H9 (cell line): ENCODE results near the gene HEMGN. TPM values are rescaled to one million over a fixed set of nuclear protein-coding genes. Genes with fewer than 3 reads are reported as not detected.

Experiments used
- DNase-seq: peaks from one replicate; pipeline ENCODE4 v3.0.0-alpha.2; 2017
- H2AFZ ChIP-seq: one replicate; pipeline ENCODE4 v1.6.1; 2013; ENCODE audit warnings: mild to moderate bottlenecking, low read length, control low read depth, moderate library complexity
- H2AK5ac ChIP-seq: 2 replicates; pipeline ENCODE4 v1.6.1; 2013; ENCODE audit warnings: low read length, control low read depth, mixed read lengths; ENCODE audit not compliant: insufficient read length
- H2BK120ac ChIP-seq: one replicate; pipeline ENCODE4 v1.6.1; 2013; ENCODE audit warnings: low read depth, mild to moderate bottlenecking, low read length, control low read depth, inconsistent platforms; ENCODE audit not compliant: poor library complexity, severe bottlenecking
- H2BK12ac ChIP-seq: 2 replicates; pipeline ENCODE4 v1.6.1; 2013; ENCODE audit warnings: low read length, control low read depth, mixed read lengths, low read depth; ENCODE audit not compliant: insufficient read length
- H2BK15ac ChIP-seq: 2 replicates; pipeline ENCODE4 v1.6.1; 2013; ENCODE audit warnings: low read depth, low read length, control low read depth
- H2BK20ac ChIP-seq: one replicate; pipeline ENCODE4 v1.6.1; 2013; ENCODE audit warnings: low read depth, mild to moderate bottlenecking, low read length, control low read depth, inconsistent platforms; ENCODE audit not compliant: poor library complexity, severe bottlenecking
- H2BK5ac ChIP-seq: 2 replicates; pipeline ENCODE4 v1.6.1; 2013; ENCODE audit warnings: low read length, control low read depth, mixed read lengths; ENCODE audit not compliant: insufficient read length
- H3K14ac ChIP-seq: 2 replicates; pipeline ENCODE4 v1.6.1; 2013; ENCODE audit warnings: low read length, control low read depth; ENCODE audit not compliant: insufficient read depth
- H3K18ac ChIP-seq: 2 replicates; pipeline ENCODE4 v1.6.1; 2013; ENCODE audit warnings: low read depth, mild to moderate bottlenecking, mixed read lengths, low read length, control low read depth; ENCODE audit not compliant: insufficient read length
- H3K23ac ChIP-seq: 2 replicates; pipeline ENCODE4 v1.6.1; 2013; ENCODE audit warnings: low read length, control low read depth, mixed read lengths, low read depth; ENCODE audit not compliant: insufficient read length
- H3K23me2 ChIP-seq: 2 replicates; pipeline ENCODE4 v1.6.1; 2013; ENCODE audit warnings: low read depth, mild to moderate bottlenecking, mixed read lengths, low read length, control low read depth; ENCODE audit not compliant: insufficient read length, poor library complexity, severe bottlenecking
- H3K27ac ChIP-seq: 2 replicates; pipeline ENCODE4 v1.5.1; 2013; ENCODE audit warnings: low read length, control low read depth, mixed read lengths, low read depth; ENCODE audit not compliant: insufficient read length
- H3K27me3 ChIP-seq: 2 replicates; pipeline ENCODE4 v1.6.1; 2013; ENCODE audit warnings: low read length, control low read depth, inconsistent platforms; ENCODE audit not compliant: insufficient read depth
- H3K4ac ChIP-seq: 2 replicates; pipeline ENCODE4 v1.6.1; 2013; ENCODE audit warnings: low read depth, mild to moderate bottlenecking, control low read depth, inconsistent platforms, low read length, moderate library complexity
- H3K4me1 ChIP-seq: 2 replicates; pipeline ENCODE4 v1.6.1; 2013; ENCODE audit warnings: low read length, control low read depth, inconsistent platforms; ENCODE audit not compliant: insufficient read depth
- H3K4me2 ChIP-seq: 2 replicates; pipeline ENCODE4 v1.6.1; 2013; ENCODE audit warnings: low read length, control low read depth, mixed read lengths; ENCODE audit not compliant: insufficient read length, insufficient read depth
- H3K56ac ChIP-seq: 2 replicates; pipeline ENCODE4 v1.6.1; 2013; ENCODE audit warnings: low read depth, mild to moderate bottlenecking, mixed read lengths, low read length, control low read depth; ENCODE audit not compliant: insufficient read length
- H3K79me1 ChIP-seq: 2 replicates; pipeline ENCODE4 v1.6.1; 2013; ENCODE audit warnings: low read depth, mild to moderate bottlenecking, moderate library complexity, low read length, control low read depth, inconsistent platforms; ENCODE audit not compliant: insufficient read depth, poor library complexity, severe bottlenecking
- H3K79me2 ChIP-seq: 2 replicates; pipeline ENCODE4 v1.6.1; 2013; ENCODE audit warnings: low read length, control low read depth, inconsistent platforms; ENCODE audit not compliant: insufficient read depth
- H3K9ac ChIP-seq: 2 replicates; pipeline ENCODE4 v1.6.1; 2013; ENCODE audit warnings: low read length, control low read depth, mixed read lengths; ENCODE audit not compliant: insufficient read length; ENCODE audit errors: extremely low read depth
- H3K9me3 ChIP-seq: one replicate; pipeline ENCODE4 v1.6.1; 2013; ENCODE audit warnings: low read depth, low read length, inconsistent platforms; ENCODE audit not compliant: control insufficient read depth
- H3T11ph ChIP-seq: one replicate; pipeline ENCODE4 v1.6.1; 2013; ENCODE audit warnings: mild to moderate bottlenecking, low read length, control low read depth, inconsistent platforms
- H4K20me1 ChIP-seq: one replicate; pipeline ENCODE4 v1.6.1; 2013; ENCODE audit not compliant: control insufficient read depth, insufficient read length, insufficient read depth
- H4K5ac ChIP-seq: 2 replicates; pipeline ENCODE4 v1.6.1; 2013; ENCODE audit warnings: low read depth, mild to moderate bottlenecking, mixed read lengths, low read length, control low read depth; ENCODE audit not compliant: insufficient read length
- H4K8ac ChIP-seq: replicated peaks from 2 replicates; pipeline ENCODE4 v1.6.1; 2013; ENCODE audit warnings: low read length, control low read depth, mixed read lengths, low read depth; ENCODE audit not compliant: insufficient read length
- H4K91ac ChIP-seq: 2 replicates; pipeline ENCODE4 v1.6.1; 2013; ENCODE audit warnings: low read depth, mild to moderate bottlenecking, moderate library complexity, mixed read lengths, low read length, control low read depth; ENCODE audit not compliant: insufficient read length
- H3K27ac Mint-ChIP-seq, 3 experiments: 2 replicates in 2 of 3; 3 replicates in 1 of 3; pipeline ENCODE4 v1.8.0; 2020 to 2021; ENCODE audit warnings: mixed read lengths in 3 of 3, mild to moderate bottlenecking in 1 of 3, moderate library complexity in 1 of 3
- H3K27me3 Mint-ChIP-seq: 2 replicates; pipeline ENCODE4 v1.8.0; 2021; ENCODE audit warnings: low read depth, mild to moderate bottlenecking, moderate library complexity, mixed read lengths
- H3K36me3 Mint-ChIP-seq, 3 experiments: 2 replicates in 2 of 3; 3 replicates in 1 of 3; pipeline ENCODE4 v1.8.0; 2020 to 2021; ENCODE audit warnings: low read depth in 3 of 3, mixed read lengths in 3 of 3; ENCODE audit not compliant: insufficient read depth in 1 of 3
- H3K4me1 Mint-ChIP-seq, 2 experiments: 2 replicates each; pipeline ENCODE4 v1.8.0; 2020; ENCODE audit warnings: mixed read lengths in 2 of 2
- H3K4me3 Mint-ChIP-seq, 2 experiments: 2 replicates in 1 of 2; 3 replicates in 1 of 2; pipeline ENCODE4 v1.8.0; 2020 to 2021; ENCODE audit warnings: mild to moderate bottlenecking in 2 of 2, mixed read lengths in 2 of 2, moderate library complexity in 1 of 2
- H3K9me3 Mint-ChIP-seq, 2 experiments: 2 replicates in 1 of 2; 3 replicates in 1 of 2; pipeline ENCODE4 v1.8.0; 2020; ENCODE audit warnings: mild to moderate bottlenecking in 2 of 2, mixed read lengths in 2 of 2, moderate library complexity in 1 of 2
- CTCF ChIP-seq: fragments of 200-600 bp; sonication (generic); conservative IDR thresholded peaks from 3 replicates; pipeline ENCODE4 v1.8.0; 2021; ENCODE audit warnings: antibody characterized with exemption, mild to moderate bottlenecking
- WGBS: extraction: QIAGEN DNeasy Blood & Tissue Kit; methylation state at CpG from one replicate; pipeline ENCODE4 v1.1.7; 2013; ENCODE audit warnings: missing lambda C conversion rate, low lambda C conversion rate, mixed read lengths; ENCODE audit not compliant: insufficient read length; ENCODE audit errors: extremely low coverage; 5-methylcytosine and 5-hydroxymethylcytosine counted together
- total RNA-seq: library from RNA; stranded (reverse); gene quantifications from 2 replicates; pipeline ENCODE4 v1.2.1, GENCODE V29; 2021

Gene HEMGN
- total RNA-seq, 1 experiment from 2014 or later = not detected

GRCh38 chr9:97979788-97980478 is 42.0 kb upstream of the HEMGN start:
- DNase-seq = no peak
- H3K4me3 Mint-ChIP-seq = no peak overlapping the region
- H3K4me2 ChIP-seq = no peak overlapping the region

More at GRCh38 chr9:97979788-97980478, 42.0 kb upstream of the HEMGN start:
- no peaks in the 10 kb centered on the region for H4K20me1 ChIP-seq
- Mint-ChIP-seq H3K36me3 (no peaks in the 10 kb centered on the region; a peak in 1 of 7 replicates), H3K9me3 (peaks cover 5 to 18% of the 10 kb centered on the region in 2 experiments; a peak in 4 of 5 replicates), H3K4me1 (peaks cover 4% of the 10 kb centered on the region in 2 experiments; a peak in 3 of 4 replicates), H3K27me3 (peaks cover 76% of the 10 kb centered on the region), H3K27ac (no peak overlapping the region)
- no peak for TF ChIP-seq CTCF
- no peaks in the 10 kb centered on the region for H3K79me1 ChIP-seq
- H3K23ac ChIP-seq = no peak overlapping the region
- no CpG with 5 or more reads among the region's 7 CpGs for WGBS
- no peak overlapping the region for H3K18ac ChIP-seq
- no peak overlapping the region for H3K4ac ChIP-seq
- H2BK15ac ChIP-seq = no peak overlapping the region
- no peak overlapping the region for H2AFZ ChIP-seq
- H3K4me1 ChIP-seq = no peaks in the 10 kb centered on the region
- no peak overlapping the region for H3K27ac ChIP-seq
- H2BK12ac ChIP-seq = no peak overlapping the region
- H3K9me3 ChIP-seq = no peaks in the 10 kb centered on the region
- H2AK5ac ChIP-seq = no peak overlapping the region
- H2BK20ac ChIP-seq = no peak overlapping the region
- H4K5ac ChIP-seq = no peak overlapping the region
- H3K9ac ChIP-seq = no peak overlapping the region
- H2BK120ac ChIP-seq = no peak overlapping the region
- H4K91ac ChIP-seq = no peak overlapping the region
- no peak overlapping the region for H3T11ph ChIP-seq
- no peak overlapping the region for H3K56ac ChIP-seq
- H2BK5ac ChIP-seq = no peak overlapping the region
- no peak overlapping the region for H3K14ac ChIP-seq
- no peaks in the 10 kb centered on the region for H3K79me2 ChIP-seq
- peaks cover 9% of the 10 kb centered on the region for H3K23me2 ChIP-seq
- no peak overlapping the region for H4K8ac ChIP-seq
- H3K27me3 ChIP-seq = peaks cover 40% of the 10 kb centered on the region
